Type B pancreatic cell (in vitro differentiated cells): ENCODE data around the gene RABGAP1. TPM values are rescaled to one million over a fixed set of nuclear protein-coding genes. Genes with fewer than 3 reads are reported as not detected.

Experiments
- DNase-seq: peaks from one replicate; pipeline ENCODE4 v3.0.0; 2021; ENCODE audit warnings: mixed read lengths; ENCODE audit not compliant: unreplicated experiment; ENCODE audit errors: extremely low spot score
- H3K27ac Mint-ChIP-seq: 2 replicates; pipeline ENCODE4 v1.8.0; 2021; ENCODE audit warnings: mild to moderate bottlenecking, mixed read lengths
- H3K27me3 Mint-ChIP-seq: 2 replicates; pipeline ENCODE4 v1.8.0; 2021; ENCODE audit warnings: mixed read lengths
- H3K36me3 Mint-ChIP-seq: 2 replicates; pipeline ENCODE4 v1.8.0; 2021; ENCODE audit warnings: mixed read lengths
- H3K4me1 Mint-ChIP-seq: one replicate; pipeline ENCODE4 v1.8.0; 2021; ENCODE audit warnings: mixed read lengths; ENCODE audit not compliant: unreplicated experiment
- H3K4me3 Mint-ChIP-seq: 2 replicates; pipeline ENCODE4 v1.8.0; 2021; ENCODE audit warnings: mild to moderate bottlenecking, mixed read lengths
- H3K9me3 Mint-ChIP-seq: 2 replicates; pipeline ENCODE4 v1.8.0; 2021; ENCODE audit warnings: mixed read lengths
- CTCF ChIP-seq: fragments of 200-600 bp; sonication (generic); conservative IDR thresholded peaks from 2 replicates; pipeline ENCODE4 v1.5.0; 2021; ENCODE audit warnings: antibody characterized with exemption, mild to moderate bottlenecking
- total RNA-seq: library from RNA; stranded (reverse); gene quantifications from 2 replicates; pipeline ENCODE4 v1.2.1, GENCODE V29; 2021; ENCODE audit warnings: low replicate concordance

RABGAP1 gene
- total RNA-seq, 1 donor from 2014 or later: 68.4 TPM

- Mint-ChIP-seq H3K4me1 (peaks cover 25% of the 10 kb centered on the region), H3K27me3 (no peaks in the 10 kb centered on the region), H3K9me3 (no peaks in the 10 kb centered on the region), H3K4me3 (no peak overlapping the region), H3K36me3 (peaks cover 16% of the 10 kb centered on the region), H3K27ac (no peak overlapping the region)
- TF ChIP-seq CTCF: no peak
- no peak for DNase-seq
Observed at GRCh38 chr9:123034881-123035510, 94.2 kb downstream of the RABGAP1 start.

GRCh38 chr9:123035791-123036190, 95.0 kb downstream of the RABGAP1 start:
- H3K27ac Mint-ChIP-seq: no peak overlapping the region
- H3K4me3 Mint-ChIP-seq: no peak overlapping the region
- no peak for DNase-seq
- H3K27me3 Mint-ChIP-seq: no peaks in the 10 kb centered on the region
- no peak for TF ChIP-seq CTCF
- no peaks in the 10 kb centered on the region for H3K9me3 Mint-ChIP-seq
- peaks cover 25% of the 10 kb centered on the region for H3K4me1 Mint-ChIP-seq
- peaks cover 16% of the 10 kb centered on the region for H3K36me3 Mint-ChIP-seq

- no peaks in the 10 kb centered on the region for H3K9me3 Mint-ChIP-seq
- no peak for TF ChIP-seq CTCF
- no peak overlapping the region for H3K27ac Mint-ChIP-seq
- peaks cover 25% of the 10 kb centered on the region for H3K4me1 Mint-ChIP-seq
- no peaks in the 10 kb centered on the region for H3K27me3 Mint-ChIP-seq
- H3K4me3 Mint-ChIP-seq: no peak overlapping the region
- H3K36me3 Mint-ChIP-seq: peaks cover 21% of the 10 kb centered on the region
- no peak for DNase-seq
Observed at GRCh38 chr9:123036893-123037545, 96.2 kb downstream of the RABGAP1 start.

GRCh38 chr9:123039617-123040219, 98.9 kb downstream of the RABGAP1 start:
- Mint-ChIP-seq H3K4me1 (peaks cover 16% of the 10 kb centered on the region), H3K36me3 (peaks cover 34% of the 10 kb centered on the region), H3K9me3 (no peaks in the 10 kb centered on the region), H3K4me3 (no peak overlapping the region), H3K27me3 (no peaks in the 10 kb centered on the region), H3K27ac (no peak overlapping the region)
- no peak for TF ChIP-seq CTCF
- DNase-seq: no peak

- H3K36me3 Mint-ChIP-seq: peaks cover 30% of the 10 kb centered on the region
- H3K4me1 Mint-ChIP-seq: peaks cover 13% of the 10 kb centered on the region
- H3K9me3 Mint-ChIP-seq: no peaks in the 10 kb centered on the region
- H3K27ac Mint-ChIP-seq: no peak overlapping the region
- no peak for DNase-seq
- no peak for TF ChIP-seq CTCF
- H3K27me3 Mint-ChIP-seq: no peaks in the 10 kb centered on the region
- H3K4me3 Mint-ChIP-seq: no peak overlapping the region
Observed at GRCh38 chr9:123040801-123041200, 100.0 kb downstream of the RABGAP1 start.
